ENCODE results near the gene PEAR1. TPM values are rescaled to one million over a fixed set of nuclear protein-coding genes. Genes with fewer than 3 reads are reported as not detected.

The PEAR1 gene
- total RNA-seq, 1 experiment from 2014 or later: 10.8 TPM

DNA sequence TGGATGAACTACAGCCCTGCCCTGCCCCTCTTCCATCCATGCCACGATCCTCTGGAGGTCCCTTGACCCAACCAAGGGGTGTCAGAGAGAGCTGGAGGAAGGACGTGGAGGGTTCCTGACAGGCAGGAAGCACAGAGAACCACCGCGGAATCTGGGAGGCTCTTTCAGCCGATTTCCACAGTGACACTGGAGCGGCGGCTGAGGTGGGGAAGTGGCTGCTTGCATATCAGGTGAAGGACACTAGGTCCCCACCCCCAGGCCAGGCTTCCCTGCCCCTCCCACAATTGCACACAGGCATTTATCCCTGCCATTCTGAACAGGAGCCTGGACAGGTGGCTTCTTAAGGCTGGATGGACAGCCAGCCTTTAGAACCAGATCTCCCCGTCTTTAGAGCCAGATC is 44.4 kb downstream of the PEAR1 start:
- Histone ChIP-seq H3K27me3 (ENCODE audit: insufficient read depth, low read length) (no peaks in the 10 kb centered on the region), H3K36me3 (ENCODE audit: control insufficient read depth in 1 of 2, insufficient read depth in 2 of 2, low read length in 2 of 2) (peaks cover 4 to 6% of the 10 kb centered on the region in 2 experiments; a peak in 3 of 4 replicates), H3K9me3 (ENCODE audit: control insufficient read depth in 1 of 2, insufficient read depth in 1 of 2, low read depth in 1 of 2, low read length in 2 of 2) (no peaks in the 10 kb centered on the region), H3K79me2 (ENCODE audit: insufficient read depth, low read length) (no peaks in the 10 kb centered on the region), H3K27ac (ENCODE audit: low read depth, low read length) (no peak overlapping the region), H2AFZ (ENCODE audit: low read depth, low read length, poor library complexity, severe bottlenecking) (no peak overlapping the region), H3K4me1 (ENCODE audit: control insufficient read depth in 1 of 2, insufficient read depth in 2 of 2, low read length in 2 of 2) (no peaks in the 10 kb centered on the region), H3K9ac (ENCODE audit: low read length) (no peak overlapping the region), H4K20me1 (ENCODE audit: insufficient read depth) (no peaks in the 10 kb centered on the region), H3K4me2 (ENCODE audit: low read length) (no peak overlapping the region), H3K4me3 (replicated peaks in 1 of 2; ENCODE audit: low read depth in 1 of 2, low read length in 2 of 2) (no peak overlapping the region), H3K9me2 (ENCODE audit: insufficient read depth) (no peaks in the 10 kb centered on the region)
- ATAC-seq: no peak
- RAD21 ChIA-PET (ENCODE audit: low non-redundant PET in 1 of 2, low total read pairs in 2 of 2, uncharacterized antibody in 2 of 2, unreplicated experiment in 2 of 2): no interaction called here
- CTCF ChIA-PET: no interaction called here
- BruUV-seq (replicated peaks): no TSS peak
- intact Hi-C loops (cut with micrococcal nuclease): no loop called here
- POLR2A ChIA-PET: no interaction called here
- TF ChIP-seq RAD21 (IDR thresholded peaks at IDR 0.05; ENCODE audit: low read depth): no peak
- no peak for TF ChIP-seq EZH2 (IDR thresholded peaks at IDR 0.05)
- TF ChIP-seq CBX3 (IDR thresholded peaks at IDR 0.05; ENCODE audit: low read depth): no peak
- TF ChIP-seq, protein P1, sequence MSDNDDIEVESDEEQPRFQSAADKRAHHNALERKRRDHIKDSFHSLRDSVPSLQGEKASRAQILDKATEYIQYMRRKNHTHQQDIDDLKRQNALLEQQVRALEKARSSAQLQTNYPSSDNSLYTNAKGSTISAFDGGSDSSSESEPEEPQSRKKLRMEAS (IDR thresholded peaks at IDR 0.05): no peak
- DNase-seq (ENCODE audit: low read depth, low spot score): no peak

DNA sequence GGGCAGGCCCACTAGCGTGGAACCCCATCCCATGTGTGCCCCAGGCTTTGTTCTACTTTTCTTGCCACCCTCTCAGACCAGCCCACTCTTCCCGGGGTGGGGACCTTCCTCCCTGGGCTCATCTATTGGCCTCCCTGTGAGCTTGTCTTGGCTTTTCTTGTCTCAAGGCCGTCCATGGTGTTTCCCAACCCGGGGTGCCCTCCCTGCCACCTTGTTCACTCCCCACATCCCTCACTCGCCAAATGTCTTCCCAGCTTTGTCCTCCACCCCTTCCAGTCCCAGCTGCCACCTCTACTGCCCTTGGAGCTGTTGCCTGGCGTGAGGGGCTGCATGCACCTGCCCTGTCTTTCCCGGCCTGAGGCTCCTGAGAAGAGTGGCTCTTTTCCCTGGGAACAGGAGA is 45.3 kb downstream of the PEAR1 start:
- no peak for ATAC-seq
- ChIA-PET POLR2A (no interaction called here), RAD21 (ENCODE audit: low non-redundant PET in 1 of 2, low total read pairs in 2 of 2, uncharacterized antibody in 2 of 2, unreplicated experiment in 2 of 2) (no interaction called here), CTCF (no interaction called here)
- DNase-seq (ENCODE audit: low read depth, low spot score): no peak
- BruUV-seq (replicated peaks): no TSS peak
- H3K4me1 ChIP-seq (ENCODE audit: control insufficient read depth in 1 of 2, insufficient read depth in 2 of 2, low read length in 2 of 2): no peaks in the 10 kb centered on the region
- no peaks in the 10 kb centered on the region for H3K27me3 ChIP-seq (ENCODE audit: insufficient read depth, low read length)
- intact Hi-C loops (cut with micrococcal nuclease): no loop called here
- H3K9me2 ChIP-seq (ENCODE audit: insufficient read depth): no peaks in the 10 kb centered on the region
- no peak overlapping the region for H3K4me2 ChIP-seq (ENCODE audit: low read length)
- no peaks in the 10 kb centered on the region for H3K9me3 ChIP-seq (ENCODE audit: control insufficient read depth in 1 of 2, insufficient read depth in 1 of 2, low read depth in 1 of 2, low read length in 2 of 2)
- no peak overlapping the region for H3K4me3 ChIP-seq (replicated peaks in 1 of 2; ENCODE audit: low read depth in 1 of 2, low read length in 2 of 2)
- H3K36me3 ChIP-seq (ENCODE audit: control insufficient read depth in 1 of 2, insufficient read depth in 2 of 2, low read length in 2 of 2): peaks cover 4 to 7% of the 10 kb centered on the region in 2 experiments; a peak in 3 of 4 replicates
- no peaks in the 10 kb centered on the region for H3K79me2 ChIP-seq (ENCODE audit: insufficient read depth, low read length)
- H2AFZ ChIP-seq (ENCODE audit: low read depth, low read length, poor library complexity, severe bottlenecking): no peak overlapping the region
- H4K20me1 ChIP-seq (ENCODE audit: insufficient read depth): no peaks in the 10 kb centered on the region
- no peak overlapping the region for H3K27ac ChIP-seq (ENCODE audit: low read depth, low read length)
- no peak overlapping the region for H3K9ac ChIP-seq (ENCODE audit: low read length)
- TF ChIP-seq TCF7L2 (IDR thresholded peaks at IDR 0.05; ENCODE audit: borderline replicate concordance, extremely low read depth, insufficient read depth, insufficient read length) (no peak), SRF (IDR thresholded peaks at IDR 0.05; ENCODE audit: low read depth) (no peak), ZNF274 (IDR thresholded peaks at IDR 0.05; ENCODE audit: low read depth, low read length) (no peak), EZH2 (IDR thresholded peaks at IDR 0.05) (no peak), CEBPB (IDR thresholded peaks at IDR 0.05; ENCODE audit: low read depth) (no peak), ZFX (IDR thresholded peaks at IDR 0.05) (no peak), FOSL1 (IDR thresholded peaks at IDR 0.05; ENCODE audit: low read depth) (no peak), POLR2A (IDR thresholded peaks at IDR 0.05; ENCODE audit: borderline replicate concordance, extremely low read depth, insufficient read depth, insufficient read length) (no peak)
- TF ChIP-seq, protein P2, sequence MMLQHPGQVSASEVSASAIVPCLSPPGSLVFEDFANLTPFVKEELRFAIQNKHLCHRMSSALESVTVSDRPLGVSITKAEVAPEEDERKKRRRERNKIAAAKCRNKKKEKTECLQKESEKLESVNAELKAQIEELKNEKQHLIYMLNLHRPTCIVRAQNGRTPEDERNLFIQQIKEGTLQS (IDR thresholded peaks at IDR 0.05): no peak
- TF ChIP-seq, protein P1 (IDR thresholded peaks at IDR 0.05): no peak
- TF ChIP-seq, protein P3, sequence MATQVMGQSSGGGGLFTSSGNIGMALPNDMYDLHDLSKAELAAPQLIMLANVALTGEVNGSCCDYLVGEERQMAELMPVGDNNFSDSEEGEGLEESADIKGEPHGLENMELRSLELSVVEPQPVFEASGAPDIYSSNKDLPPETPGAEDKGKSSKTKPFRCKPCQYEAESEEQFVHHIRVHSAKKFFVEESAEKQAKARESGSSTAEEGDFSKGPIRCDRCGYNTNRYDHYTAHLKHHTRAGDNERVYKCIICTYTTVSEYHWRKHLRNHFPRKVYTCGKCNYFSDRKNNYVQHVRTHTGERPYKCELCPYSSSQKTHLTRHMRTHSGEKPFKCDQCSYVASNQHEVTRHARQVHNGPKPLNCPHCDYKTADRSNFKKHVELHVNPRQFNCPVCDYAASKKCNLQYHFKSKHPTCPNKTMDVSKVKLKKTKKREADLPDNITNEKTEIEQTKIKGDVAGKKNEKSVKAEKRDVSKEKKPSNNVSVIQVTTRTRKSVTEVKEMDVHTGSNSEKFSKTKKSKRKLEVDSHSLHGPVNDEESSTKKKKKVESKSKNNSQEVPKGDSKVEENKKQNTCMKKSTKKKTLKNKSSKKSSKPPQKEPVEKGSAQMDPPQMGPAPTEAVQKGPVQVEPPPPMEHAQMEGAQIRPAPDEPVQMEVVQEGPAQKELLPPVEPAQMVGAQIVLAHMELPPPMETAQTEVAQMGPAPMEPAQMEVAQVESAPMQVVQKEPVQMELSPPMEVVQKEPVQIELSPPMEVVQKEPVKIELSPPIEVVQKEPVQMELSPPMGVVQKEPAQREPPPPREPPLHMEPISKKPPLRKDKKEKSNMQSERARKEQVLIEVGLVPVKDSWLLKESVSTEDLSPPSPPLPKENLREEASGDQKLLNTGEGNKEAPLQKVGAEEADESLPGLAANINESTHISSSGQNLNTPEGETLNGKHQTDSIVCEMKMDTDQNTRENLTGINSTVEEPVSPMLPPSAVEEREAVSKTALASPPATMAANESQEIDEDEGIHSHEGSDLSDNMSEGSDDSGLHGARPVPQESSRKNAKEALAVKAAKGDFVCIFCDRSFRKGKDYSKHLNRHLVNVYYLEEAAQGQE (IDR thresholded peaks at IDR 0.05; ENCODE audit: low read depth): no peak
